Neural cell (in vitro differentiated cells): ENCODE measurements around the gene NUDT16.

Experiments used
- EP300 ChIP-seq: fragments of 450-650 bp; conservative IDR thresholded peaks from 2 replicates; pipeline ENCODE4 v1.6.1; 2014; ENCODE audit warnings: antibody characterized with exemption, mild to moderate bottlenecking, moderate library complexity; ENCODE audit not compliant: poor library complexity, severe bottlenecking
- EZH2 ChIP-seq: fragments of 200-600, 300-800 bp; shearing (Covaris generic), sonication (generic); IDR thresholded peaks from 2 replicates; pipeline ENCODE4 v1.6.1; 2014; ENCODE audit warnings: antibody characterized with exemption, low read length, borderline replicate concordance, mild to moderate bottlenecking; ENCODE audit not compliant: insufficient read depth, poor library complexity, severe bottlenecking
- MXI1 ChIP-seq: fragments of 450-650 bp; conservative IDR thresholded peaks from 2 replicates; pipeline ENCODE4 v1.6.1; 2014; ENCODE audit warnings: antibody characterized with exemption, mild to moderate bottlenecking; ENCODE audit not compliant: poor library complexity, severe bottlenecking
- POLR2AphosphoS5 ChIP-seq: IDR thresholded peaks from 2 replicates; pipeline ENCODE4 v1.6.1; 2012
- RAD21 ChIP-seq: fragments of 450-650 bp; conservative IDR thresholded peaks from 2 replicates; pipeline ENCODE4 v1.6.1; 2014; ENCODE audit warnings: antibody characterized with exemption, mild to moderate bottlenecking, moderate library complexity
- SMC3 ChIP-seq: fragments of 450-650 bp; conservative IDR thresholded peaks from 2 replicates; pipeline ENCODE4 v1.6.1; 2014; ENCODE audit warnings: antibody characterized with exemption, mild to moderate bottlenecking, moderate library complexity; ENCODE audit not compliant: poor library complexity
- TAF1 ChIP-seq: IDR thresholded peaks from 2 replicates; pipeline ENCODE4 v1.6.1; 2012; ENCODE audit warnings: low read depth
- TF ChIP-seq, protein P1 (sequence below): fragments of 450-650 bp; IDR thresholded peaks from 2 replicates; pipeline ENCODE4 v1.5.1; 2014; ENCODE audit warnings: antibody characterized with exemption, mild to moderate bottlenecking, moderate library complexity; ENCODE audit not compliant: poor library complexity, severe bottlenecking
- TF ChIP-seq, protein P2 (sequence below): IDR thresholded peaks from 2 replicates; pipeline ENCODE4 v1.6.1; 2012; ENCODE audit warnings: borderline replicate concordance

DNA sequence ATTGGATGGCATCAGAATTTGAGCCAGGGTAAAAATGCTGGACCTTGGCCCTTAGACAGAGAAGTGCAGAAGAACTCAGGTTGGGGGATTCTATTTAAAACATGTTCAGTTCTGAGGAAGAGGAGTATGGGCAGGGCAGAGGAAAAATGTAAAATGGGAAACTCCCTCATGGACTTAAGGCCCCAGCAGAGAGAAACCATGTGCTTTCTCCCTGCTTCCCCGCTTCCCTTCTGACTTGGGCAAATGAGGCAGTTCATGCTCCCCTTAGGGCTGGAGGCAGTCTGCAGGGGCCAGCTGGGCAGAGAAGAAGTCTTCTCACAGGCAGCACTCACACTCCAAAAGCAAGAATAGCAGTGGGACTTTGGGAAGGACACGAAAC is 9.9 kb upstream of the NUDT16 start:
- TF ChIP-seq, protein P1, sequence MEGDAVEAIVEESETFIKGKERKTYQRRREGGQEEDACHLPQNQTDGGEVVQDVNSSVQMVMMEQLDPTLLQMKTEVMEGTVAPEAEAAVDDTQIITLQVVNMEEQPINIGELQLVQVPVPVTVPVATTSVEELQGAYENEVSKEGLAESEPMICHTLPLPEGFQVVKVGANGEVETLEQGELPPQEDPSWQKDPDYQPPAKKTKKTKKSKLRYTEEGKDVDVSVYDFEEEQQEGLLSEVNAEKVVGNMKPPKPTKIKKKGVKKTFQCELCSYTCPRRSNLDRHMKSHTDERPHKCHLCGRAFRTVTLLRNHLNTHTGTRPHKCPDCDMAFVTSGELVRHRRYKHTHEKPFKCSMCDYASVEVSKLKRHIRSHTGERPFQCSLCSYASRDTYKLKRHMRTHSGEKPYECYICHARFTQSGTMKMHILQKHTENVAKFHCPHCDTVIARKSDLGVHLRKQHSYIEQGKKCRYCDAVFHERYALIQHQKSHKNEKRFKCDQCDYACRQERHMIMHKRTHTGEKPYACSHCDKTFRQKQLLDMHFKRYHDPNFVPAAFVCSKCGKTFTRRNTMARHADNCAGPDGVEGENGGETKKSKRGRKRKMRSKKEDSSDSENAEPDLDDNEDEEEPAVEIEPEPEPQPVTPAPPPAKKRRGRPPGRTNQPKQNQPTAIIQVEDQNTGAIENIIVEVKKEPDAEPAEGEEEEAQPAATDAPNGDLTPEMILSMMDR: no peak
- TF ChIP-seq POLR2AphosphoS5: no peak
- TF ChIP-seq, protein P2, sequence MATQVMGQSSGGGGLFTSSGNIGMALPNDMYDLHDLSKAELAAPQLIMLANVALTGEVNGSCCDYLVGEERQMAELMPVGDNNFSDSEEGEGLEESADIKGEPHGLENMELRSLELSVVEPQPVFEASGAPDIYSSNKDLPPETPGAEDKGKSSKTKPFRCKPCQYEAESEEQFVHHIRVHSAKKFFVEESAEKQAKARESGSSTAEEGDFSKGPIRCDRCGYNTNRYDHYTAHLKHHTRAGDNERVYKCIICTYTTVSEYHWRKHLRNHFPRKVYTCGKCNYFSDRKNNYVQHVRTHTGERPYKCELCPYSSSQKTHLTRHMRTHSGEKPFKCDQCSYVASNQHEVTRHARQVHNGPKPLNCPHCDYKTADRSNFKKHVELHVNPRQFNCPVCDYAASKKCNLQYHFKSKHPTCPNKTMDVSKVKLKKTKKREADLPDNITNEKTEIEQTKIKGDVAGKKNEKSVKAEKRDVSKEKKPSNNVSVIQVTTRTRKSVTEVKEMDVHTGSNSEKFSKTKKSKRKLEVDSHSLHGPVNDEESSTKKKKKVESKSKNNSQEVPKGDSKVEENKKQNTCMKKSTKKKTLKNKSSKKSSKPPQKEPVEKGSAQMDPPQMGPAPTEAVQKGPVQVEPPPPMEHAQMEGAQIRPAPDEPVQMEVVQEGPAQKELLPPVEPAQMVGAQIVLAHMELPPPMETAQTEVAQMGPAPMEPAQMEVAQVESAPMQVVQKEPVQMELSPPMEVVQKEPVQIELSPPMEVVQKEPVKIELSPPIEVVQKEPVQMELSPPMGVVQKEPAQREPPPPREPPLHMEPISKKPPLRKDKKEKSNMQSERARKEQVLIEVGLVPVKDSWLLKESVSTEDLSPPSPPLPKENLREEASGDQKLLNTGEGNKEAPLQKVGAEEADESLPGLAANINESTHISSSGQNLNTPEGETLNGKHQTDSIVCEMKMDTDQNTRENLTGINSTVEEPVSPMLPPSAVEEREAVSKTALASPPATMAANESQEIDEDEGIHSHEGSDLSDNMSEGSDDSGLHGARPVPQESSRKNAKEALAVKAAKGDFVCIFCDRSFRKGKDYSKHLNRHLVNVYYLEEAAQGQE: no peak
- no peak for TF ChIP-seq EZH2
- no peak for TF ChIP-seq TAF1
- no peak for TF ChIP-seq RAD21
- no peak for TF ChIP-seq SMC3
- TF ChIP-seq EP300: no peak
- TF ChIP-seq MXI1: no peak
